SU-DHL-6 (cell line): ENCODE results near the gene TNNC1.

ENCODE experiments used
- EZH2phosphoT487 ChIP-seq: fragments of 200-600 bp; sonication (generic), shearing (Covaris generic); conservative IDR thresholded peaks from 2 replicates; pipeline ENCODE4 v1.6.1; 2018; ENCODE audit warnings: mild to moderate bottlenecking, antibody characterized with exemption, low read length, moderate library complexity, mixed read lengths
- TF ChIP-seq, protein P1 (sequence below): fragments of 200-600 bp; sonication (generic); IDR thresholded peaks from one replicate; pipeline ENCODE4 v1.5.1; 2017; ENCODE audit warnings: antibody characterized with exemption, mild to moderate bottlenecking, low read length, moderate library complexity; ENCODE audit not compliant: insufficient read depth, poor library complexity, severe bottlenecking

DNA sequence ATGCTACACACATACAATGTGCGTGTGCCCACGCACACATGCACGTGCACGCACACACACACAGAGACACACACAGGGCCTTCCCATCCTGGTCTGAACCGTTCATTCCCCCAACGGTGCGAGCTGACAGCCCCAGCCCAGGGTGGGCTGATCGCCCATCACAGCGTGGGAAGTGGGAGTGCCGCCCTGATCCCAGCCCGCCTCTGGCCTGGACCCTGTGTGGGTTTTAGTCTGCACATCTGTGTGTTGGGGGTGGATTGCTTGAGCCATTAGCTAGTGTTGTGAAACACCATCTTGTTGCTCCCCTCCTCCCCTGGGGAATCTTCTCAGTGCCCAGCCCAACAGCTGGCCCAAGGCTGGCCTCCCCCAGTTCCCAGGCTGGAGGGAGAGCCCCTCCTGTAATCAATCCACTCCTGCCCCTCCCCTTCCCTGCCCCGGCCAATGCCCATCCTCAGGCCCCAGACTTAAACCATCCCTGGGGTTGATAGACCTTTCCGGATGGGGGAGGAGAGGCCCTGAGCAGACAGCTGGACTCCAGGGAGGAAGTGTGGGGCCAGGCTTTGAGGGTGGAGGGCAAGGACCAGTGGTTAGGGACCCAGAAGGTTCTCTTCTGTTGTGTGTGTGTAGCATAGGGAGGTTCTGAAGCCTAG, 17.2 kb downstream of the TNNC1 start:
- TF ChIP-seq, protein P1, sequence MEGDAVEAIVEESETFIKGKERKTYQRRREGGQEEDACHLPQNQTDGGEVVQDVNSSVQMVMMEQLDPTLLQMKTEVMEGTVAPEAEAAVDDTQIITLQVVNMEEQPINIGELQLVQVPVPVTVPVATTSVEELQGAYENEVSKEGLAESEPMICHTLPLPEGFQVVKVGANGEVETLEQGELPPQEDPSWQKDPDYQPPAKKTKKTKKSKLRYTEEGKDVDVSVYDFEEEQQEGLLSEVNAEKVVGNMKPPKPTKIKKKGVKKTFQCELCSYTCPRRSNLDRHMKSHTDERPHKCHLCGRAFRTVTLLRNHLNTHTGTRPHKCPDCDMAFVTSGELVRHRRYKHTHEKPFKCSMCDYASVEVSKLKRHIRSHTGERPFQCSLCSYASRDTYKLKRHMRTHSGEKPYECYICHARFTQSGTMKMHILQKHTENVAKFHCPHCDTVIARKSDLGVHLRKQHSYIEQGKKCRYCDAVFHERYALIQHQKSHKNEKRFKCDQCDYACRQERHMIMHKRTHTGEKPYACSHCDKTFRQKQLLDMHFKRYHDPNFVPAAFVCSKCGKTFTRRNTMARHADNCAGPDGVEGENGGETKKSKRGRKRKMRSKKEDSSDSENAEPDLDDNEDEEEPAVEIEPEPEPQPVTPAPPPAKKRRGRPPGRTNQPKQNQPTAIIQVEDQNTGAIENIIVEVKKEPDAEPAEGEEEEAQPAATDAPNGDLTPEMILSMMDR = no peak
- no peak for TF ChIP-seq EZH2phosphoT487
